Measurements from ENCODE around the gene TNNT3.

DNA sequence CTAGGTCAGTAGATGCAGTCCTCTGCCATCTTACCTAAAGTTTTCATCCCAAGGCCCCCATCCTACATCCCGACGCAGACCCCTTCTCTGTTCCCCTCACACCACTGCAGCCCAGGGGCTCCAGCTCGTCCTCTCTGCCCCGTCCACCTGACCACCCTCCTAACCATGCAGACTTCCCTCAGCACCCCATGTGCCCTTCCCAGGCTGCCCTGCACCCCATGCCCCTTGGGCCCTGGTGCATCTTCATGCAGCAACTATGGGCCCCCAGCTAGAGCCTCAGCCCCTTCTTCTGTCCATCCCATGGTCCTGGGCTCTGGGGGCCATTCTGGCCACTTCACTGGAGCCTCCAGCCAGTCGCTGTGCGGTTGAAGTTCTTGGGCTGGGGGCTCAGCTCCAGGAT is 30.7 kb upstream of the TNNT3 start:
- TF ChIP-seq, protein P1, sequence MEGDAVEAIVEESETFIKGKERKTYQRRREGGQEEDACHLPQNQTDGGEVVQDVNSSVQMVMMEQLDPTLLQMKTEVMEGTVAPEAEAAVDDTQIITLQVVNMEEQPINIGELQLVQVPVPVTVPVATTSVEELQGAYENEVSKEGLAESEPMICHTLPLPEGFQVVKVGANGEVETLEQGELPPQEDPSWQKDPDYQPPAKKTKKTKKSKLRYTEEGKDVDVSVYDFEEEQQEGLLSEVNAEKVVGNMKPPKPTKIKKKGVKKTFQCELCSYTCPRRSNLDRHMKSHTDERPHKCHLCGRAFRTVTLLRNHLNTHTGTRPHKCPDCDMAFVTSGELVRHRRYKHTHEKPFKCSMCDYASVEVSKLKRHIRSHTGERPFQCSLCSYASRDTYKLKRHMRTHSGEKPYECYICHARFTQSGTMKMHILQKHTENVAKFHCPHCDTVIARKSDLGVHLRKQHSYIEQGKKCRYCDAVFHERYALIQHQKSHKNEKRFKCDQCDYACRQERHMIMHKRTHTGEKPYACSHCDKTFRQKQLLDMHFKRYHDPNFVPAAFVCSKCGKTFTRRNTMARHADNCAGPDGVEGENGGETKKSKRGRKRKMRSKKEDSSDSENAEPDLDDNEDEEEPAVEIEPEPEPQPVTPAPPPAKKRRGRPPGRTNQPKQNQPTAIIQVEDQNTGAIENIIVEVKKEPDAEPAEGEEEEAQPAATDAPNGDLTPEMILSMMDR (conservative IDR thresholded peaks at IDR 0.05; ENCODE audit: low read length) = no peak
- TF ChIP-seq EZH2phosphoT487 (IDR thresholded peaks at IDR 0.05; ENCODE audit: borderline replicate concordance, low read depth, low read length) = no peak
